22Rv1 (cell line): ENCODE results near the gene KLF2.
"Not testable (repeated sequence)": the region's sequence is repeated elsewhere in the genome, so short reads cannot be mapped to it uniquely, and the experiment has no call there.

Experiments
- H3K27ac ChIP-seq: fragments of 450-650 bp; 2 replicates; pipeline ENCODE4 v1.5.1; 2017
- ZFX ChIP-seq: fragments of 450-650 bp; IDR thresholded peaks from 2 replicates; pipeline ENCODE4 v1.6.1; 2017; ENCODE audit warnings: antibody characterized with exemption, borderline replicate concordance
- TF ChIP-seq, protein P1 (sequence below): fragments of 450-650 bp; IDR thresholded peaks from 2 replicates; pipeline ENCODE4 v1.5.1; 2017; ENCODE audit warnings: mild to moderate bottlenecking

The KLF2 gene

GRCh38 chr19:16298334-16298733 is 26.3 kb upstream of the KLF2 start:
- TF ChIP-seq, protein P1, sequence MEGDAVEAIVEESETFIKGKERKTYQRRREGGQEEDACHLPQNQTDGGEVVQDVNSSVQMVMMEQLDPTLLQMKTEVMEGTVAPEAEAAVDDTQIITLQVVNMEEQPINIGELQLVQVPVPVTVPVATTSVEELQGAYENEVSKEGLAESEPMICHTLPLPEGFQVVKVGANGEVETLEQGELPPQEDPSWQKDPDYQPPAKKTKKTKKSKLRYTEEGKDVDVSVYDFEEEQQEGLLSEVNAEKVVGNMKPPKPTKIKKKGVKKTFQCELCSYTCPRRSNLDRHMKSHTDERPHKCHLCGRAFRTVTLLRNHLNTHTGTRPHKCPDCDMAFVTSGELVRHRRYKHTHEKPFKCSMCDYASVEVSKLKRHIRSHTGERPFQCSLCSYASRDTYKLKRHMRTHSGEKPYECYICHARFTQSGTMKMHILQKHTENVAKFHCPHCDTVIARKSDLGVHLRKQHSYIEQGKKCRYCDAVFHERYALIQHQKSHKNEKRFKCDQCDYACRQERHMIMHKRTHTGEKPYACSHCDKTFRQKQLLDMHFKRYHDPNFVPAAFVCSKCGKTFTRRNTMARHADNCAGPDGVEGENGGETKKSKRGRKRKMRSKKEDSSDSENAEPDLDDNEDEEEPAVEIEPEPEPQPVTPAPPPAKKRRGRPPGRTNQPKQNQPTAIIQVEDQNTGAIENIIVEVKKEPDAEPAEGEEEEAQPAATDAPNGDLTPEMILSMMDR, result no peak
- no peak for TF ChIP-seq ZFX
- no peak overlapping the region for H3K27ac ChIP-seq

DNA sequence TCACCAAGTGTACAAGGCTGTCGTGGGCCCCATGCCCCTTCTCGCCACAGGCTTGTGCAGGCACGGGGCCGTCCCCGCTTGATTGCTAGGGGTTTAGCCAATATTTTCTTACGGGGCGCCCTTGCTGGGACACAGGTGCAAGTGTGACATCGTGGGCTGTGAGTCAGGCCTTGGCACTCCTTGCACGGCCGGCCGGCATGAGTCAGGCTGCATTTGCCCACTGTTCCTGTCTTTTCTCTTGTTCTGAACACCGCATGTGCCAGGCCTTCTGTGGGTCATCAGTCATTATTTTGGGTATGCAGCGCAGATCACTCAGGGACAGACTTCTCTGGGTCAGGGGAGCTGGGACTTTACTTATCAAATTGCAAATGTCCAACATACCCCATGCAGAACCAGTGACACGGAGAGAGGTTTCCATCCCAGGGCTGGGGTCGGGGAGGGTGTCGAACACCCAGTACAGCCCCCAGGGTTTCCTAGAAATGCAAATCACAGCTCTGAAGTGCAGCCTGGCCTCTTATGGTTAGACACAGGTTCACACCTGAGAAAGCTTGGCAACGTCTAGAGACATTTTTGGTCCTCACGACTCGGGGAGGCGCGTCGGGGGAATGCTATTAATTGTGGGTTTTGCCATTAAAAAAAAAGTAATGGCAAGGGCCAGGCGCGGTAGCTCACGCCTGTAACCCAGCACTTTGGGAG is 22.5 kb upstream of the KLF2 start:
- H3K27ac ChIP-seq, result no peak overlapping the region

DNA sequence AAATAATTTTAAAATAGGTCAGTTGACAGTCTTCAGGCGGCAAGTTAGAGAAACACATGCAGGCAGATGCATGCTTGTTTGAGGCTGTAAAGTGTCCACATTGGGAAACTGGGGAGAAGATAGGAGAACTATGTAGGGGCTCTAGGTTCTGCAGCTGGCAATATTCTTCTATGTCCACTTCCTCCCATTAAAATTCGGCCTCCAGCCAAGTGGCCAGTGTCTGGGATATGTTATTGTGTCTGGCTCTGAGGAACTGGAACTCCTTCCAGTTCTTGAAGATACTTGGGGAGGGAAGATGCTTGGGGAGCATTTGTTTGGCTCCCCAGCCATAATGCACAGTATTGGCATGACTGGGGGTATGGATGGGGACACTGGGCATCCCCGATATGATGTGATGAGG is 20.9 kb upstream of the KLF2 start:
- TF ChIP-seq ZFX, result no peak
- TF ChIP-seq, protein P1, result no peak
- no peak overlapping the region for H3K27ac ChIP-seq

More for the DNA sequence above, 22.5 kb upstream of the KLF2 start:
- TF ChIP-seq, protein P1, result no peak
- TF ChIP-seq ZFX, result no peak

GRCh38 chr19:16304511-16304910 is 20.1 kb upstream of the KLF2 start:
- H3K27ac ChIP-seq, result not testable (repeated sequence)

DNA sequence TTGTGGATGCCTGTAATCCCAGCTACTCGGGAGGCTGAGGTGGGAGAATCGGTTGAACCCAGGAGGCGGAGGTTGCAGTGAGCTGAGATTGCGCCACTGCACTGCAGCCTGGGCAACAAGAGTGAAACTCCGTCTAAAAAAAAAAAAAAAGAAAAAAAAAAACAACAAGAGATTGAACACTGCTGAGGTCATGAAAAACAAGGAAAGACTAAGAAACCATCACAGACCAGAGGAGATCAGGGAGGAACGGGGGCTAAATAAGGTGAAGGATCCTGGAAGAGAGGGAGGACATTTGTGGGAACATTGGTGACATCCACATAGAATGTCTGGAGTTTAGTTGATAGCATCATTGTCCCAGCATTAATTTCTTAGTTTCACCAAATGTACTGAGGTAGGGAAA is 19.6 kb upstream of the KLF2 start:
- H3K27ac ChIP-seq, result not testable (repeated sequence)

GRCh38 chr19:16306728-16307402 is 17.8 kb upstream of the KLF2 start:
- TF ChIP-seq, protein P1, result no peak
- no peak for TF ChIP-seq ZFX
- H3K27ac ChIP-seq, result no peak overlapping the region

DNA sequence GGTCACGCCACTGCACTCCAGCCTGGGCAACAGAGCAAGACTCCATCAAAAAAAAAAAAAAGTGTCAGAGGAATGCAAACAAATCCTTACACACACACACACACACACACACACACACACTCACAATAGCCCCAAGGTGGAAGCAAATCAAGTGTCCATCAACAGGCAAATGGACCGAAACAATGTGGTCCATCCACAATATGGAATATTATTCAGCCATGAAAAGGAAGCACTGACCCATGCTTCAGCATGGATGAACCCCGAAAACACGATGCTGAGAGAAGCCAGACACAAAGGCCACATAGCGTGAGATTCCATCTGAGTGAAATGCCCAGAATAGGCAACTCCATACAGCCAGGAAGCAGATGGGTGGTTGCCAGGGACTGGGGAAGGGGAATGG is 16.5 kb upstream of the KLF2 start:
- no peak overlapping the region for H3K27ac ChIP-seq
- TF ChIP-seq, protein P1, result no peak
- TF ChIP-seq ZFX, result no peak

GRCh38 chr19:16309643-16310042 is 15.0 kb upstream of the KLF2 start:
- H3K27ac ChIP-seq, result no peak overlapping the region
- no peak for TF ChIP-seq ZFX
- TF ChIP-seq, protein P1, result no peak
